H1 (cell line): ENCODE measurements around the gene AOPEP. TPM values are rescaled to one million over a fixed set of nuclear protein-coding genes. Genes with fewer than 3 reads are reported as not detected.

Experiments used
- CTCF ChIA-PET: fragments of 300-600 bp; sonication (Branson Sonifier 250); formaldehyde crosslinking; loops from one replicate; lab custom pipeline; 2021; ENCODE audit not compliant: partially characterized antibody; lab: Charles Lee
- POLR2A ChIA-PET: fragments of 300-600 bp; sonication (Branson Sonifier 250); formaldehyde crosslinking; loops from one replicate; lab custom pipeline; 2021; ENCODE audit warnings: inconsistent platforms; ENCODE audit not compliant: partially characterized antibody; lab: Charles Lee
- DNase-seq, 2 experiments: peaks; one replicate each; pipeline versions ENCODE4 v3.0.0 to v3.0.0-alpha.2; 2010 to 2022; ENCODE audit warnings: low spot score in 2 of 2, low read depth in 1 of 2, mixed read lengths in 1 of 2
- FAIRE-seq: peaks from 2 replicates; lab custom pipeline; 2011; peaks lifted over from hg19 to GRCh38; lab: Jason Lieb, UNC
- H2AFZ ChIP-seq: 2 replicates; pipeline ENCODE4 v1.8.1; 2012; ENCODE audit warnings: low read length, inconsistent platforms
- H2AK5ac ChIP-seq: 2 replicates; pipeline ENCODE4 v1.6.1; 2013; ENCODE audit warnings: low read depth, low read length
- H2BK120ac ChIP-seq: replicated peaks from 2 replicates; pipeline ENCODE3; 2013; ENCODE audit warnings: low read depth, low read length, inconsistent platforms
- H2BK12ac ChIP-seq: 2 replicates; pipeline ENCODE4 v1.6.1; 2013; ENCODE audit warnings: low read depth, low read length
- H2BK15ac ChIP-seq: 2 replicates; pipeline ENCODE4 v1.6.1; 2013; ENCODE audit warnings: low read length
- H2BK20ac ChIP-seq: 2 replicates; pipeline ENCODE4 v1.6.1; 2013; ENCODE audit warnings: low read length
- H2BK5ac ChIP-seq: 2 replicates; pipeline ENCODE4 v1.6.1; 2013; ENCODE audit warnings: low read depth, low read length
- H3K14ac ChIP-seq: 2 replicates; pipeline ENCODE4 v1.6.1; 2013; ENCODE audit warnings: inconsistent platforms; ENCODE audit not compliant: insufficient read length
- H3K18ac ChIP-seq: 2 replicates; pipeline ENCODE4 v1.6.1; 2013; ENCODE audit warnings: low read length; ENCODE audit errors: extremely low read depth
- H3K23ac ChIP-seq: 2 replicates; pipeline ENCODE4 v1.6.1; 2013; ENCODE audit warnings: inconsistent platforms; ENCODE audit not compliant: insufficient read length
- H3K23me2 ChIP-seq: 2 replicates; pipeline ENCODE4 v1.6.1; 2013; ENCODE audit warnings: low read depth, low read length
- H3K27ac ChIP-seq: 2 replicates; pipeline ENCODE4 v1.6.1; 2011; ENCODE audit warnings: low read depth, low read length, inconsistent platforms
- H3K27me3 ChIP-seq, 4 experiments: replicated peaks in 1 of 4; 1 replicate in 1 of 4; 2 replicates in 3 of 4; pipeline versions ENCODE4 v1.6.1 to v1.8.1; 2011 to 2013; ENCODE audit warnings: low read length in 3 of 4, mild to moderate bottlenecking in 3 of 4, inconsistent platforms in 2 of 4, mixed read lengths in 2 of 4, moderate library complexity in 1 of 4; ENCODE audit not compliant: control insufficient read depth in 3 of 4, insufficient read depth in 3 of 4; ENCODE audit errors: extremely low read depth in 1 of 4
- H3K36me3 ChIP-seq, 4 experiments: 2 replicates each; pipeline versions ENCODE4 v1.6.1 to v1.8.1; 2011 to 2013; ENCODE audit warnings: mild to moderate bottlenecking in 4 of 4, low read length in 3 of 4, moderate library complexity in 2 of 4, control low read depth in 1 of 4, inconsistent platforms in 1 of 4; ENCODE audit not compliant: insufficient read depth in 4 of 4, control insufficient read depth in 2 of 4
- H3K4ac ChIP-seq: replicated peaks from 2 replicates; pipeline ENCODE3; 2013; ENCODE audit warnings: low read length, low read depth, mixed read lengths, inconsistent platforms; ENCODE audit not compliant: insufficient read length
- H3K4me1 ChIP-seq, 4 experiments: replicated peaks in 1 of 4; 1 replicate in 1 of 4; 2 replicates in 3 of 4; pipeline versions ENCODE4 v1.6.1 to v1.8.1; 2011 to 2013; ENCODE audit warnings: low read length in 3 of 4, inconsistent platforms in 2 of 4, mixed read lengths in 1 of 4; ENCODE audit not compliant: insufficient read depth in 4 of 4, control insufficient read depth in 3 of 4
- H3K4me2 ChIP-seq, 2 experiments: 2 replicates each; pipeline versions ENCODE4 v1.6.1 to v1.8.1; 2011 to 2013; ENCODE audit warnings: low read depth in 2 of 2, low read length in 2 of 2, control low read depth in 1 of 2, inconsistent platforms in 1 of 2, mild to moderate bottlenecking in 1 of 2; ENCODE audit not compliant: insufficient read depth in 1 of 2
- H3K4me3 ChIP-seq, 4 experiments: fragments of 200-600, 300-600 bp in 1 of 4; sonication (generic), shearing (Covaris generic), sonication (Bioruptor Twin) in 1 of 4; 2 replicates each; pipeline versions ENCODE4 v1.5.1 to v1.8.1; 2011 to 2016; ENCODE audit warnings: low read length in 4 of 4, low read depth in 3 of 4, control low read depth in 2 of 4, inconsistent platforms in 2 of 4, mild to moderate bottlenecking in 2 of 4, mixed read lengths in 1 of 4, moderate library complexity in 1 of 4; ENCODE audit not compliant: insufficient read depth in 2 of 4; ENCODE audit errors: extremely low read depth in 1 of 4
- H3K56ac ChIP-seq: replicated peaks from 2 replicates; pipeline ENCODE3; 2013; ENCODE audit warnings: low read depth, mild to moderate bottlenecking, mixed read lengths, low read length, inconsistent platforms; ENCODE audit not compliant: insufficient read length
- H3K79me1 ChIP-seq: 2 replicates; pipeline ENCODE4 v1.6.1; 2013; ENCODE audit warnings: low read depth, low read length, control low read depth
- H3K79me2 ChIP-seq, 2 experiments: 2 replicates each; pipeline versions ENCODE4 v1.6.1 to v1.8.1; 2012 to 2013; ENCODE audit warnings: low read length in 2 of 2, mild to moderate bottlenecking in 2 of 2, inconsistent platforms in 1 of 2; ENCODE audit not compliant: insufficient read depth in 2 of 2, control insufficient read depth in 1 of 2
- H3K9ac ChIP-seq, 4 experiments: replicated peaks in 1 of 4; 1 replicate in 1 of 4; 2 replicates in 3 of 4; pipeline versions ENCODE4 v1.6.1 to v1.8.1; 2011 to 2013; ENCODE audit warnings: low read depth in 3 of 4, low read length in 3 of 4, control low read depth in 2 of 4, mild to moderate bottlenecking in 2 of 4, moderate library complexity in 2 of 4, inconsistent platforms in 1 of 4; ENCODE audit errors: extremely low read depth in 1 of 4
- H3K9me3 ChIP-seq, 2 experiments: 2 replicates each; pipeline versions ENCODE4 v1.6.1 to v1.8.1; 2012 to 2013; ENCODE audit warnings: mild to moderate bottlenecking in 2 of 2, moderate library complexity in 2 of 2, control low read depth in 1 of 2, inconsistent platforms in 1 of 2, low read depth in 1 of 2, low read length in 1 of 2, mixed read lengths in 1 of 2; ENCODE audit not compliant: insufficient read depth in 2 of 2
- H4K20me1 ChIP-seq, 2 experiments: replicated peaks in 1 of 2; 2 replicates each; pipeline versions ENCODE3 to v1.8.1; 2011 to 2013; ENCODE audit warnings: inconsistent platforms in 2 of 2, low read length in 2 of 2, mild to moderate bottlenecking in 1 of 2; ENCODE audit not compliant: insufficient read depth in 2 of 2, control insufficient read depth in 1 of 2
- H4K5ac ChIP-seq: 2 replicates; pipeline ENCODE4 v1.6.1; 2013; ENCODE audit warnings: low read length, low read depth, mixed read lengths, inconsistent platforms; ENCODE audit not compliant: insufficient read length
- H4K8ac ChIP-seq: 2 replicates; pipeline ENCODE4 v1.8.0; 2013; ENCODE audit warnings: mild to moderate bottlenecking, moderate library complexity, low read length, inconsistent platforms; ENCODE audit not compliant: insufficient read depth; ENCODE audit errors: extremely low read depth
- H4K91ac ChIP-seq: replicated peaks from 2 replicates; pipeline ENCODE3; 2013; ENCODE audit warnings: low read length, mixed read lengths, inconsistent platforms; ENCODE audit not compliant: insufficient read length
- ASH2L ChIP-seq: fragments of 200-600, 300-600 bp; sonication (generic); IDR thresholded peaks from one replicate; pipeline ENCODE4 v1.7.1; 2017; ENCODE audit warnings: low read length
- CHD2 ChIP-seq: IDR thresholded peaks from 2 replicates; pipeline ENCODE4 v1.6.1; 2012; ENCODE audit warnings: low read length, improper control_type of control experiment
- SIX5 ChIP-seq: IDR thresholded peaks from 2 replicates; pipeline ENCODE4 v1.6.1; 2011; ENCODE audit warnings: mild to moderate bottlenecking, low read depth, low read length
- TCF12 ChIP-seq: IDR thresholded peaks from 2 replicates; pipeline ENCODE4 v1.6.1; 2011; ENCODE audit warnings: low read depth, mild to moderate bottlenecking, low read length
- WGBS, 2 experiments: shearing (Covaris generic) in 1 of 2; methylation state at CpG; one replicate each; pipeline versions ENCODE4 v1.1.6 to v1.1.7; 2013 to 2015; ENCODE audit warnings: low lambda C conversion rate in 2 of 2, mixed read lengths in 2 of 2, inconsistent platforms in 1 of 2, low coverage in 1 of 2, missing lambda C conversion rate in 1 of 2; ENCODE audit not compliant: insufficient replicate concordance in 2 of 2, insufficient coverage in 1 of 2, insufficient read length in 1 of 2; ENCODE audit errors: extremely low coverage in 1 of 2, missing lambda C conversion rate in 1 of 2; 5-methylcytosine and 5-hydroxymethylcytosine counted together
- polyA plus RNA-seq, 7 experiments: library from polyadenylated mRNA; depleted of rRNA in 3 of 7; stranded (reverse) in 5 of 7; unstranded in 2 of 7; fragments of >200 nt in 5 of 7; fragments of 200-250 nt in 2 of 7; gene quantifications; 1 replicate in 5 of 7; 2 replicates in 1 of 7; 4 replicates in 1 of 7; pipeline versions ENCODE4 v1.2.1 to v1.2.3, GENCODE V29; 2011 to 2013; ENCODE audit warnings: missing spikeins in 2 of 7, mixed read lengths in 2 of 7
- total RNA-seq: library from RNA; stranded (reverse); fragmentation: NEBNext Ultra II Directional; extraction: Animal tissue kit (Norgen Biotek cat#: 25700); gene quantifications from 2 replicates; pipeline ENCODE4 v1.2.1, GENCODE V29; 2021

AOPEP gene
- total and polyA plus RNA-seq, 2 of the 8 experiments (the other 6 are each of a cell fraction or from before 2014, with no cell fraction given) = 6.1 to 14.3 TPM

- Histone ChIP-seq H2BK12ac (no peak overlapping the region), H3K27me3 (no peaks in the 10 kb centered on the region), H3K14ac (no peak overlapping the region), H2AFZ (no peak overlapping the region), H3K79me1 (no peaks in the 10 kb centered on the region), H4K20me1 (no peaks in the 10 kb centered on the region), H3K79me2 (no peaks in the 10 kb centered on the region), H2BK20ac (no peak overlapping the region), H2BK5ac (no peak overlapping the region), H3K9ac (no peak overlapping the region), H3K4me2 (no peak overlapping the region), H4K5ac (no peak overlapping the region), H2BK120ac (no peak overlapping the region), H3K23ac (no peak overlapping the region), H3K18ac (no peak overlapping the region), H3K36me3 (no peaks in the 10 kb centered on the region)
- WGBS, 2 experiments = 92% methylated on average over 1 of the region's 1 CpG; no CpG with 5 or more reads in 1 of the 2 experiments
- DNase-seq = no peak
- TF ChIP-seq ASH2L (no peak), CHD2 (no peak), SIX5 (no peak), TCF12 (no peak)
- TF ChIP-seq, all 59 proteins: peak for 0
- Histone ChIP-seq H2AK5ac (no peak overlapping the region), H3K4me1 (no peaks in the 10 kb centered on the region), H3K56ac (no peak overlapping the region), H3K4me3 (no peak overlapping the region), H3K27ac (no peak overlapping the region), H3K9me3 (0 out of 4 replicates have a peak, but pooled peaks cover 3 to 5% of the 10 kb centered on the region in 2 experiments), H3K23me2 (no peaks in the 10 kb centered on the region), H4K91ac (no peak overlapping the region), H2BK15ac (no peak overlapping the region), H3K4ac (no peak overlapping the region), H4K8ac (no peak overlapping the region)
- FAIRE-seq = no peak
- POLR2A ChIA-PET = no interaction called here
- CTCF ChIA-PET = no interaction called here
Measured at GRCh38 chr9:94894094-94894699, 167.7 kb downstream of the AOPEP start.
